HepG2 (cell line): ENCODE measurements around the gene ZNF443. TPM values are rescaled to one million over a fixed set of nuclear protein-coding genes. Genes with fewer than 3 reads are reported as not detected.

Experiments
- ARNT2 ChIP-seq: sonication (generic); formaldehyde crosslinking; IDR thresholded peaks from 2 replicates; pipeline ENCODE4 v1.8.0; 2022; ENCODE audit warnings: mild to moderate bottlenecking, low read depth, missing genetic modification reagents, moderate library complexity
- ASH2L ChIP-seq: fragments of 300-600, 200-600 bp; sonication (generic); IDR thresholded peaks from 2 replicates; pipeline ENCODE4 v1.7.0; 2017; ENCODE audit warnings: low read depth, mild to moderate bottlenecking, moderate library complexity, mixed read lengths, low read length; ENCODE audit not compliant: insufficient read length
- CAMTA2 ChIP-seq: sonication (generic); formaldehyde crosslinking; IDR thresholded peaks from 2 replicates; pipeline ENCODE4 v1.4.0; 2020; ENCODE audit warnings: mild to moderate bottlenecking, missing genetic modification reagents, borderline replicate concordance
- HNRNPH1 ChIP-seq: fragments of 200-400 bp; formaldehyde crosslinking; optimal IDR thresholded peaks from 2 replicates; pipeline ENCODE3; 2017; ENCODE audit warnings: mild to moderate bottlenecking, low read depth, low read length
- MTF1 ChIP-seq: sonication (generic); formaldehyde crosslinking; IDR thresholded peaks from 2 replicates; pipeline ENCODE4 v1.5.0; 2020; ENCODE audit warnings: missing genetic modification reagents
- NBN ChIP-seq: fragments of 450-650 bp; conservative IDR thresholded peaks from 2 replicates; pipeline ENCODE4 v1.6.1; 2017
- NR2C2 ChIP-seq: sonication (generic); formaldehyde crosslinking; IDR thresholded peaks from 2 replicates; pipeline ENCODE4 v1.4.0; 2020; ENCODE audit warnings: missing genetic modification reagents, mild to moderate bottlenecking, moderate library complexity, borderline replicate concordance
- NR3C1 ChIP-seq: sonication (generic); formaldehyde crosslinking; IDR thresholded peaks from 2 replicates; pipeline ENCODE4 v1.4.0; 2020; ENCODE audit warnings: missing genetic modification reagents
- RNF2 ChIP-seq: fragments of 450-650 bp; conservative IDR thresholded peaks from 2 replicates; pipeline ENCODE4 v1.6.1; 2016; ENCODE audit warnings: low read depth
- SAP130 ChIP-seq: IDR thresholded peaks from 2 replicates; pipeline ENCODE4 v1.6.1; 2016; ENCODE audit warnings: low read depth
- TCF7 ChIP-seq: sonication (generic); IDR thresholded peaks from 2 replicates; pipeline ENCODE4 v1.6.1; 2016; ENCODE audit warnings: antibody characterized with exemption, low read depth
- TCF7L2 ChIP-seq: IDR thresholded peaks from 2 replicates; pipeline ENCODE4 v1.6.1; 2011; ENCODE audit warnings: mild to moderate bottlenecking, low read depth, low read length, moderate library complexity
- ZNF513 ChIP-seq: sonication (generic); formaldehyde crosslinking; conservative IDR thresholded peaks from 2 replicates; pipeline ENCODE4 v1.5.0; 2020; ENCODE audit warnings: missing genetic modification reagents
- polyA plus RNA-seq, 8 experiments: library from polyadenylated mRNA; depleted of rRNA in 3 of 8; stranded (reverse) in 7 of 8; unstranded in 1 of 8; fragments of >200 nt; fragmentation: Illumina TruSeq in 4 of 8; extraction: Trizol in 4 of 8; gene quantifications; 2 replicates each; pipeline versions ENCODE4 v1.2.1 to v1.2.3, GENCODE V29; 2011 to 2016; ENCODE audit warnings: low read depth in 4 of 8, missing spikeins in 1 of 8, mixed read lengths in 1 of 8; ENCODE audit not compliant: insufficient read depth in 1 of 8
- total RNA-seq, 5 experiments: library from RNA; depleted of rRNA; stranded (reverse); fragments of >200 nt; fragmentation: Illumina TruSeq; extraction: Trizol; gene quantifications; 2 replicates each; pipeline ENCODE4 v1.2.3, GENCODE V29; 2016; ENCODE audit warnings: low read depth in 1 of 5
- TF ChIP-seq, protein P1 (sequence below), 2 experiments: fragments of 450-650 bp in 1 of 2; sonication (generic) in 1 of 2; formaldehyde crosslinking in 1 of 2; IDR thresholded peaks; 2 replicates each; pipeline versions ENCODE4 v1.6.1 to v1.8.0; 2016 to 2022; ENCODE audit warnings: antibody characterized with exemption in 1 of 2, mild to moderate bottlenecking in 1 of 2, missing genetic modification reagents in 1 of 2
- TF ChIP-seq, protein P2 (sequence below): IDR thresholded peaks from 2 replicates; pipeline ENCODE4 v1.6.1; 2016; ENCODE audit warnings: mild to moderate bottlenecking

The ZNF443 gene
- total and polyA plus RNA-seq, 2 of the 13 experiments (the other 11 are each of a cell fraction or from before 2014, with no cell fraction given) = 3.6 to 19.0 TPM

GRCh38 chr19:12440541-12441316 lies at the start of gene ZNF443 (continued):
- TF ChIP-seq ARNT2 (peak; percentile 80), SAP130 (CRISPR knock-in tag) (peak; percentile 88), NR2C2 (CRISPR knock-in tag) (peak; percentile 76), TCF7L2 (no peak), NR3C1 (CRISPR knock-in tag) (no peak), ASH2L (no peak), ZNF513 (CRISPR knock-in tag) (no peak), RNF2 (no peak), CAMTA2 (CRISPR knock-in tag) (no peak), NBN (no peak), TCF7 (peak; percentile 78), MTF1 (CRISPR knock-in tag) (no peak), HNRNPH1 (no peak)
- TF ChIP-seq, protein P1, sequence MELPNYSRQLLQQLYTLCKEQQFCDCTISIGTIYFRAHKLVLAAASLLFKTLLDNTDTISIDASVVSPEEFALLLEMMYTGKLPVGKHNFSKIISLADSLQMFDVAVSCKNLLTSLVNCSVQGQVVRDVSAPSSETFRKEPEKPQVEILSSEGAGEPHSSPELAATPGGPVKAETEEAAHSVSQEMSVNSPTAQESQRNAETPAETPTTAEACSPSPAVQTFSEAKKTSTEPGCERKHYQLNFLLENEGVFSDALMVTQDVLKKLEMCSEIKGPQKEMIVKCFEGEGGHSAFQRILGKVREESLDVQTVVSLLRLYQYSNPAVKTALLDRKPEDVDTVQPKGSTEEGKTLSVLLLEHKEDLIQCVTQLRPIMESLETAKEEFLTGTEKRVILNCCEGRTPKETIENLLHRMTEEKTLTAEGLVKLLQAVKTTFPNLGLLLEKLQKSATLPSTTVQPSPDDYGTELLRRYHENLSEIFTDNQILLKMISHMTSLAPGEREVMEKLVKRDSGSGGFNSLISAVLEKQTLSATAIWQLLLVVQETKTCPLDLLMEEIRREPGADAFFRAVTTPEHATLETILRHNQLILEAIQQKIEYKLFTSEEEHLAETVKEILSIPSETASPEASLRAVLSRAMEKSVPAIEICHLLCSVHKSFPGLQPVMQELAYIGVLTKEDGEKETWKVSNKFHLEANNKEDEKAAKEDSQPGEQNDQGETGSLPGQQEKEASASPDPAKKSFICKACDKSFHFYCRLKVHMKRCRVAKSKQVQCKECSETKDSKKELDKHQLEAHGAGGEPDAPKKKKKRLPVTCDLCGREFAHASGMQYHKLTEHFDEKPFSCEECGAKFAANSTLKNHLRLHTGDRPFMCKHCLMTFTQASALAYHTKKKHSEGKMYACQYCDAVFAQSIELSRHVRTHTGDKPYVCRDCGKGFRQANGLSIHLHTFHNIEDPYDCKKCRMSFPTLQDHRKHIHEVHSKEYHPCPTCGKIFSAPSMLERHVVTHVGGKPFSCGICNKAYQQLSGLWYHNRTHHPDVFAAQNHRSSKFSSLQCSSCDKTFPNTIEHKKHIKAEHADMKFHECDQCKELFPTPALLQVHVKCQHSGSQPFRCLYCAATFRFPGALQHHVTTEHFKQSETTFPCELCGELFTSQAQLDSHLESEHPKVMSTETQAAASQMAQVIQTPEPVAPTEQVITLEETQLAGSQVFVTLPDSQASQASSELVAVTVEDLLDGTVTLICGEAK (IDR thresholded peaks at IDR 0.05) = no peak
- TF ChIP-seq, protein P1 (CRISPR knock-in tag; IDR thresholded peaks at IDR 0.05) = no peak
- TF ChIP-seq, protein P2, sequence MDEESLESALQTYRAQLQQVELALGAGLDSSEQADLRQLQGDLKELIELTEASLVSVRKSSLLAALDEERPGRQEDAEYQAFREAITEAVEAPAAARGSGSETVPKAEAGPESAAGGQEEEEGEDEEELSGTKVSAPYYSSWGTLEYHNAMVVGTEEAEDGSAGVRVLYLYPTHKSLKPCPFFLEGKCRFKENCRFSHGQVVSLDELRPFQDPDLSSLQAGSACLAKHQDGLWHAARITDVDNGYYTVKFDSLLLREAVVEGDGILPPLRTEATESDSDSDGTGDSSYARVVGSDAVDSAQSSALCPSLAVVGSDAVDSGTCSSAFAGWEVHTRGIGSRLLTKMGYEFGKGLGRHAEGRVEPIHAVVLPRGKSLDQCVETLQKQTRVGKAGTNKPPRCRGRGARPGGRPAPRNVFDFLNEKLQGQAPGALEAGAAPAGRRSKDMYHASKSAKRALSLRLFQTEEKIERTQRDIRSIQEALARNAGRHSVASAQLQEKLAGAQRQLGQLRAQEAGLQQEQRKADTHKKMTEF (CRISPR knock-in tag) = no peak; the same call in none of the 2 replicates
